ENCODE data around the gene CERS5.
A peak's percentile ranks its signal among the peaks of the same experiment; 100 is the strongest.

Gene CERS5

GRCh38 chr12:50167049-50167828, at the start of gene CERS5:
CERS5 (minus strand) TSS chr12:50167369; CDS start chr12:50167297, 72 bp downstream.
- peak; percentile 88 to 93 for DNase-seq (ENCODE audit: low read depth in 2 of 2)

- DNase-seq (ENCODE audit: low read depth in 2 of 2), result no peak
Observed at GRCh38 chr12:50215033-50215432, 47.9 kb upstream of the CERS5 start.

- DNase-seq (ENCODE audit: low read depth in 2 of 2), result no peak
Observed at GRCh38 chr12:50214018-50214417, 46.8 kb upstream of the CERS5 start.

GRCh38 chr12:50213439-50213838, 46.3 kb upstream of the CERS5 start:
- DNase-seq (ENCODE audit: low read depth in 2 of 2), result no peak

DNA sequence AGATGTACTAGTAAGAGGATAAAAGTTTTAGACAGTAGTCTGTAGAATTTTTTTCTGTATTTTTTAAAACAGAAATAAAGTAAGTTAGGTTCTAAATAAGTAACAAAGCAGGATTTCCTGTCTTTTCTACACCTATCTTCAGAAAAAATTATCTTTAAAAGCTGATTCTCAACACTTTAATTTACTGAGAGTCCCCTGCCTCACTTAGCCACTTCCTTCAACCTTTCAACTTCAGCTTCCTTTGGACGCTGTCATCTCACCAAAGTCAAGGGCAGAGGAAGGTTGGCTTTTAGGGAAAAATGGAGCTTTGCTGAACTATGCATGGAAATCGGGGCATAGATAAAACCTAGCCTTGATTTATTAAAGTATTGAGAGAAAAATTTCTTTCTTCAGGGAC, 44.9 kb upstream of the CERS5 start:
- no peak for DNase-seq (ENCODE audit: low read depth in 2 of 2)

- no peak for DNase-seq (ENCODE audit: low read depth in 2 of 2)
Observed at GRCh38 chr12:50211392-50212070, 44.4 kb upstream of the CERS5 start.

DNA sequence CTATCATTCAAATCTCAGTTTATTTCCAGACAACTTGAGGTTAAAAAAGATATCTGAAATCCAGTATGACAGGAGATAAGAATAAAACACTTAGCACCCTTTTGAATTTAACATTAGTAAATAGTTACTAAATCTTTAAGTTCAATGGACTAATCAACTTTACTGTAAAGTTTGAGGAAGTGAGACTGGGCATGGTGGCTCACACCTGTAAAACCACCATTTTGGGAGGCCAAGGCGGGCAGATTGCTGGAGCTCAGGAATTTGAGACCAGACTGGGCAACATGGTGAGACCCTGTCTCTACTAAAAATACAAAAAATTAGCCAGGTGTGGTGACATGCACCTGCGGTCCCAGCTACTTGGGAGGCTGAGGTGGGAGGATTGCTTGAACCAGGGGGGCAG, 40.3 kb upstream of the CERS5 start:
- DNase-seq (ENCODE audit: low read depth in 2 of 2), result no peak

DNA sequence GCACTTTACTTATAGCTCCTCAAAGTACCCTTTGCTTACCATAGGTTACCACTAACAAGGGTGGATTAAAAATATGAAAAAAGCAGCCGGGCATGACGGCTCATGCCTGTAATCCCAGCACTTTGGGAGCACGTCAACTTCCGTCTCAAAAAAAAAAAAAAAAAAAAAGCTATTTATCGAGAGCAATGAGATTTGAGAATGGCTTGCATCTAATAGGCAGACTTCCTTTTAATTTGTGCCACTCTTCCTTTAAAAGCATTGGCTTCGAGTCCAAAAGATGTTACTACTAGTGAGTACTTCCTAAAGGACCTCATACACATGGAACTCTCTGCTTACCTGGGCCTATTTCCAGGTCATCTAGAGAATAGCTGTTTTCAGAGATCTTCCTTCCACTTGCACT, 38.5 kb upstream of the CERS5 start:
- no peak for DNase-seq (ENCODE audit: low read depth in 2 of 2)

DNA sequence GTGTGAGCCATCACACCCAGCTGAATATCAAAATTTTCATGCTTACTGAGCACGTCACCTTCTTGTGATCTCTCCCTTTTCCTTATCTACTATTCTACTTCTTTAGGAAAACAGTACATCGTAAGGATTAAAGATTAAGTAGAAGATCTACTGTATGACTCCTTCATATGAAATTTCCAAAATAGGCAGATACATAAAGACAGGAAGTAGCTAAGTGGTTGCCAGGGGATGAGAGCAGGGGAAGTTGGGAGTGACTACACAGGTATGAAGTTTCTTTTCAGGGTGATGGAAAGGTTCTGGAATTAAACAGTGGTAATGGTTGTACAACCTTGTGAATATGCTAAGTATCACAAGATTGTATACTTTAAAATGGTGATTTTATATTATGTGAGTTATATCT, 36.5 kb upstream of the CERS5 start:
- DNase-seq (ENCODE audit: low read depth in 2 of 2), result no peak

DNA sequence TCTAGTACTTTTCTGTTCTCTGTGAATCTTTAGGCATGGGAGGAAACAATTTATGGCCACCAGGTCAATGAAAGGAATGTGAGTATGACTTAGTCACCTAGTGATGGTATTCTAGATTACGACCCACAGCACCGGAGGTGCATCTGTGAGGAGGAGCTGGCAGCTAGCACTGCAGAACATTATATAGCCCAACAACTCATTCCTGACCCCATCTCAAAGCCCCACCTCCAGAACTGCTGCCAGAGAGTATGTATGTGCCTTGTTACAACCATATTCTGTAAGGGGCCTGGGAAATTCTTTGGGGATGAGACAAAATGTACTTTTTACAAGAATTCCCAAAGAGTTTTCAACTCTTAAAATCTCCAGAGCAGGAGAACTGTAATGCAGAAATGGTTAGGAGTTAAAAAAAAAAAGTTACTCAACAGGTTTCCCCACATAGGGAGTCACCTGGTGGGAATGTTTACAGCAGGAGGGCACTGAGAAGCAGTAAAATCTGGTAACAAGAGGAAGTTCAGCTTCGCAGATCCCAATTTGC, 34.9 kb upstream of the CERS5 start:
- no peak for DNase-seq (ENCODE audit: low read depth in 2 of 2)

- no peak for DNase-seq (ENCODE audit: low read depth in 2 of 2)
Observed at GRCh38 chr12:50200552-50201273, 33.5 kb upstream of the CERS5 start.

DNA sequence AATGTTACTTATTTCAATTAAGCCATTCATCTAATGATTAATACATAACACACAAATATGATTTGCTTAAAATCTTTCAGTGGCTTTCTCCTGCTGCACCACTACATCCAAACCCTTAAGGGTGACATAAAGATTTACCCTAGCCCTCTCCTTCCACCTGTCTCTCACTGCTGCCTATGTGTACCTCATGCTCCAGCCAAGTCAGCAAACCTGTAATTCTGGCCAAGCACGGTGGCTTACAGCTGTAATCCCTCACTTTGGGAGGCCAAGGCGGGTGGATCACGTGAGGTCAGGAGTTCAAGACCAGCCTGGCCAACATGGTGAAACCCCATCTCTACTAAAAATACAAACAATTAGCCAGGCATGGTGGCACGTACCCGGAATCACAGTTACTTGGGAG, 31.7 kb upstream of the CERS5 start:
- no peak for DNase-seq (ENCODE audit: low read depth in 2 of 2)

- no peak for DNase-seq (ENCODE audit: low read depth in 2 of 2)
Observed at GRCh38 chr12:50197297-50197727, 30.1 kb upstream of the CERS5 start.

DNA sequence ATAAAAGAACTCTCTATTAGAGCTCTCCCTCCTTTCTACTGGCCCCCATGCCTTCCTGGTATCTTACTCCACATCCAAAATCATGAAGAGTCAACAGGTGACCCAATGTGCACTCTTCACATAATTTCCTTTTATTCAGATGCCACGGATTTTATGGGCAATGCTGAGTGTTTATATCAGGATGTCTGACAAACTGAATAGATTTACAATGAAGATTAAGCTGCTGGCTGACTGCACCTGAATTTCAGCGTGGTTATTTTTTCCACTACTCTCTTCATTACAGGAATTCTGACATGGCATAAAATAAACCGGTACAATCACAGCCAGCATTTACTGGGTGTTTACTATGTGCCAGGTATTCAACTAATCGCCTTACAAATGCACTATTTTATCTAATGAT, 29.4 kb upstream of the CERS5 start:
- DNase-seq (ENCODE audit: low read depth in 2 of 2), result no peak

DNA sequence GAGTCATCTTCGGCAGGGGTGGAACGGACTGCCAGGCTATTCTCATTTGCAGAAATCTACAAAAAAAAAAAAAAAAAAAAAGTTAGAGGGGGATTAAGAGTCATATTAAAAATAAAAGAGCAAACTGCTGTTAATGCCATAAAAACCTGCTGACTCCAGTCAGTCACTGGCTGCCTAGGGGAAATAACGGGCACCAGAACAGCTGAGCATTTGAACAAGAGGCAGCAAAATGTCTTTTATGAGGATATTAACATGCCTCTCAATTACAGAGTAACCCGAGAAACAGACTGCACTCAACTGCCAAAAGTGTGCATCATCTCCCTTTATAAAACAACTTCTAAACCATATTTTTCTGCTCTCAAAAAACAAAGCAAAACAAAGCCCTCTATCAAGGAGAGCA, 28.7 kb upstream of the CERS5 start:
- DNase-seq (ENCODE audit: low read depth in 2 of 2), result no peak

DNA sequence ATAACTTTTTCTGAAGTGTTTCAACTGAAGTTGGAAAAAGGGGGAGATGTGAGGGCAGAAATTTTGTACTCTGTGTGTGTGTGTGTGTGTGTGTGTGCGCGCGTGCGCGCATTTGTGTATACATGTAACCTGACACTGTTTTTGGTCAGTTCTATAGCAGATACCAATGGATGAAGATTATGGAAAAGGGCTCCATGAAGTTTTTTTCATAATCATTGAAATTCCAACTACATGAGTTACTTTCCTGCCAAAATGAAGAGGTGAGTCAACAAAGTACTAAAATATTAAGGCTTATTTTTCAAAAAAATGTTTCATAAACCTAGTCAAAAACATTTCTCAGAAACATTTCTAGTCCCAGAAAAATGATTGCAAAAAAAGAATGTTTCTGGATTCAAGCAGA, 25.7 kb upstream of the CERS5 start:
- DNase-seq (ENCODE audit: low read depth in 2 of 2), result no peak

GRCh38 chr12:50192236-50192635, 25.1 kb upstream of the CERS5 start:
- DNase-seq (ENCODE audit: low read depth in 2 of 2), result no peak

DNA sequence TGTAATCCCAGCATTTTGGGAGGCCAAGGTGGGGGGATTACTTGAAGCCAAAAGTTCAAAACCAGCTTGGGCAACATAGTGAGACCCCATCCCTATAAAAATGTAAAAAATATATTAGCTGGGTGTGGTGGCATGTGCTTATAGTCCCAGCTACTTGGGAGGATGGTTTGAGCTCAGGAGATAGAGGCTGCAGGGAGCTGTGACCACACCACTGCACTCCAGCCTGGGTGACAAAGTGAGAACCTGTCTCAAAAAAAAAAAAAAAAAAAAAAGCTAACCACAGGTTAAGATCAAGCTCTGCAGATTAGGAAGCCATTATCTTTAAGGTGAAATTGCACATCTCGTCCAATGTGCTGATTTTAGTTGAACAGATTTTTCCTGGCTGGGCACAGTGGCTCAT, 23.7 kb upstream of the CERS5 start:
- DNase-seq (ENCODE audit: low read depth in 2 of 2), result no peak

GRCh38 chr12:50188875-50189575, 21.9 kb upstream of the CERS5 start:
- DNase-seq (ENCODE audit: low read depth in 2 of 2), result peak in 1 of 2 donors; percentile 17

DNA sequence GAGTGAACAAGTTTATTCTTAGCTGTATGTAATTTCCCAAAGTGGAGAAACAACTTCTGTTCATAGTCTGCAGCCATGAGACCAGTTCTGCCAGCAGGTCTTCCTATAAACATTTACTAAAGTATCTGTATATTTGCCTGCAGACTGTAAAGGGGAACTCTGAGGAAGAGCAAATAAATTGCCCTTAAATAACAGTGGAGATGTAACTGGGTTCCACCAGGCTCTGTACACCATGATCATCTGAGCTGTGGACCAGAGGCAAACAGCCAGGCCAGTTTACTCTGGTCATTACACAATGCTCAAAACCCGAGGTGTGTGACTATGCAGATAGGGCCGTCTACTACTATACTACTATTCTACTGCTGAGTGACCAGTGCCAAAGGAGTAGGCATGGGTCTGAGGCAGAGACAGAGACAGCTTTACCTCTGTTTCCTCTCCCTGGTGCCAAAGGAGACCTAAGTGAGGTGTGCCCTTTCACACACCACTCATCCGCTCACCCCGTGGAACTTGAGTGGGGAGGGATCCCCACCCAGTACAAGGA, 21.1 kb upstream of the CERS5 start:
- DNase-seq (ENCODE audit: low read depth in 2 of 2), result no peak

DNA sequence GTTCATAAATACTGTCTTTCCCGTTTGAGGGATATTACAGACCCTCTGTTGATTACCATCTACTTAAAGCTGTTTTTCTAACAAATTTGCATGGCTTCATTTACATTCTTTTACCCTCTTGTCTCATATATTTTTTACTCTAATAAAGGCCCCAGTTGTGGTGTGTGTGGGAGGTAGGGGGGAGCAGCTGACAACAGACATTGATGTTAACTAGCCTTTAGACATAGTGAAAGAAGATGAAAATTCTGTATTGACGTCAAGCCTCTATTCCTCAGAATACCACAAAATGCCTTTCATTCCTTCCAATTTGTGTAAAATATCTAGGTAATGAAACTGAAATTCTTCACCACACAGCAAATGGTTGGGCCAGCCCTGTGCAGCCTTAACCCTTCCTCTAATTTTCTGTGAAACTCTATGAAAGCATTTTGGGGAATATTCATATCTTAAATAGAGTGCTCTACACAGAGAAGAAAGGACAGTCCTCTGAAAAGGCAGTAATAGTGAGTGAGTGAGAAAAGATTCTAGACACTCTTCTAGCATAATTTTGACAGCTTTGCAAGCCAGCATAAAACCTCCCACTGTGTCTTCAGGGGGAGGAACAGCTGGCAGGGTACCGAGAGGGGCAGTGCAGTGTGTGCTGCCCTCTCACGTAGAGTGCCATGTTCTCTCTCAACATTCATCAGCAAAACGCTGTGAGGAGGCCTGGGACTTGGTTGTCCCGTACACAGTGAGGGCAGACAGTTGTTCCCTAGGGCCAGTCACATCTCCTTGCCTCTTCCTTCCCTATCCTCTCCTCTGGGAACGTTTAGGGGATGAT, 20.1 kb upstream of the CERS5 start:
- DNase-seq (ENCODE audit: low read depth in 2 of 2), result no peak

Measured in stimulated activated CD4-positive, alpha-beta T cell treated with anti-CD3 and anti-CD28 coated beads, Interleukin-1b, Interleukin-23, amount 100 ng/mL, for 4 hours (primary cell).